ENCODE measurements around the gene STX2.

Gene STX2

GRCh38 chr12:130829391-130830245, 9.4 kb downstream of the STX2 start:
- DNase-seq: no peak

GRCh38 chr12:130828895-130829294, 10.2 kb downstream of the STX2 start:
- DNase-seq: no peak

GRCh38 chr12:130827432-130827831, 11.6 kb downstream of the STX2 start:
- no peak for DNase-seq

DNA sequence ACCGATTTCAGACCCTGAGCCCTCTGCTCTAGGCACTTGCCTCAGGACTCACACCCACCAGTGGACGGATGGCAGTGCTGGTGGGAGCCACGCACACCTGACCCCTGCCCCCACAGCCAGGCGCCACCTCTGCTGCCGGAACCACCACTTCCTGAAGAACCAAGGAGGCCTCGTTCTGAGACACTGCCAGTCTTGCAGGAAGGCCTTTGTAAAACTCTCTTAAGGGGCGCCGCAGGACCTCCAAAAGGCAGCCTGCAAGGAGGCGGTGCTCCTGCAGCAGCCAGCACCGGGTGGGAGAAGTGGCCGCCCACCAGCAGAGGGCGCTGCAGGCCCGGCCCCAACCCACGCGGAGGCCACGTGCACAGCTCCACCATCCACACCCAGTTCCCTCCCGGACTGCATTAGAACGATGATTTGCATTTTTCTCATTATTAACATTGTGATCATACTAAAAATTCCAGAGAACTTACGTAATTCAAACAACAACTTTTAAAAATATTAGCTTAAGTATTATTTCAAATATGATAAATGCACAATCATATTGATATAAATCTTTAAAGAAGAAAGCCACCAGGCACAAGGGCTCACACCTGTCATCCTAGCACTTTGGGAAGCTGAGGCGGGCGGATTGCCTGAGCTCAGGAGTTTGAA, 12.8 kb downstream of the STX2 start:
- no peak for DNase-seq

- no peak for DNase-seq
These were observed 13.3 kb downstream of the STX2 start for GRCh38 chr12:130825771-130826150.

DNA sequence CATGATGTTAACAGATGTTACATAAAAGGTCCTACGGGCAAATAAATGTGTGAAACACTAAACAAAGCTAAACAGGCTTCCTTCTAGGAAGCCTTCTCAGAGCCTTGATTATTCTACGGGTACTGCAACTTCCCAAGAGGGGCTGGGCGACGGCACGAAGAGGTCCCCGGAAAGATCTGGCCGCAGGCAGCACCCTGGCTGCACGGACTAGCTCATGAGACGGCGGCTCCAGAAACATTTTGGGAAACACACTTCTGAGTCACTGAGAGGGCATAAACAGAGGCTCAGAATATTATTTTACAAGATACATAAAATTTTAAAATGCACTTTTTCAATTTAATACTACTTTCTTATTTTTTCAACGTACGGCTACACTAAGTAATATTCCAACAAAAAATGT, 19.4 kb downstream of the STX2 start:
- no peak for DNase-seq

DNA sequence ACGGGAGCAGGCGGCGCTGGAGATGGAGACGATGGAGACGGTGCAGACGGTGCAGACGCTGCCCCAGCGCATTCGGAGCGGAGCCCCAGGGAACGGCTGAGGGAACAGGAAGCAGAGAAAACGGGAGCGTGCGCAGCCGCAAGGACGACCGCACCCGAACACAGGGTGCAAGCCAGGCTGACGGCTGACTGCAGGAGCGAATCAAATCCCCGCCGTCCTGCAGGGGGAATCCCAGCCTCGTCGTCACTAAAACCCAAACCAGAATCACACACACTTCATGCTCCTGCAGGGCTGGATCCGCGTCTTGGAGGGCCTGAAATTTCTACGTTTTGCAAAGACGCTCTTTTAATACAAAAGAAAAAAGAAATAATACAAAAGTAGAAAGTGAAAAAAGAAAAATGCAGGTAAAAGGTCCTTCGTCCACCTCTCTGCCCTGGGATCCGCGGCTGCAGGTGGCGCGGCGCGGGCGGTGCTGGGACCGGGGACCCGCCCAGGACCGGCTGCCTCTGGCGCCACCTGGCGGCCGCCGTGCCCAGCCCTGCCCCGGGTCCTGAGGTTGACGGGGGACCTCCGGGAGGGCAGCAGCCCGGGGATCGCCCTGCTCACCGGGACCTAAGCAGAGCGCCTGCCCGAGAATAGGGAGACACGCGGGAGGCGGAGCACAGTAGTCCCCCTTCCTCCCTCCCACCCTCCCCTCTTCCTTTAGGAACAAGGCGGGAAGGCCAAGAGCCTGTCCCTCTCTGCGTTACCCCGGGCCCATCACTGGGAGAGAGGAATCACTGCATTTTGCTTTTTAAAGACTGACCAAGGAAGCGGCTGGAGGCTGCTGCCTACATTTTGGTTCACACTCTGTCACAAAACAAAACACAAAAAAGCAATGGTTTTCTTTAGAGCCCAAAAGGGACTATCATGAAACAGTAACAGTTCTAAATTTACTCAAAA, 20.1 kb downstream of the STX2 start:
- no peak for DNase-seq

- DNase-seq: no peak
These were observed 20.8 kb downstream of the STX2 start for GRCh38 chr12:130818272-130818634.

- no peak for DNase-seq
These were observed 21.2 kb downstream of the STX2 start for GRCh38 chr12:130817804-130818203.

DNA sequence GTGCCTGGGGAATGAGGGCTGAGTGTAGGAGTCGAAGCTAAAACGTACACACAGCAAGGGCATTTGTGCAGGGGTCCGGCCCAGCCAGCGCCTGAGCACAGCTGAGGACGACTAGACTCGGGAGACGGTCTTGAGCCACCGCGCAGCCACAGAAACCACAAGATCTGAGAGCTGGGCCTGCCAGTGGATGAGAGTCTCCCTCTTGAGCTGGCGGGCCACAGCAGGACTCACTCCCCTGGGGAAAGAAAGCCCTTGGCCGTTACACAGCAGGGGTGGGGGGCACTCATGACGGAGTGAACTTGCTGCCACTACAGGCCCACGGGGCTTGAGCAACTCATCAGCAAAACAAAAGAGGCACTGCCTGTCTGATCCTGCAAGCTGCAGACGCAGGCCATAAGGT, 23.0 kb downstream of the STX2 start:
- no peak for DNase-seq

DNA sequence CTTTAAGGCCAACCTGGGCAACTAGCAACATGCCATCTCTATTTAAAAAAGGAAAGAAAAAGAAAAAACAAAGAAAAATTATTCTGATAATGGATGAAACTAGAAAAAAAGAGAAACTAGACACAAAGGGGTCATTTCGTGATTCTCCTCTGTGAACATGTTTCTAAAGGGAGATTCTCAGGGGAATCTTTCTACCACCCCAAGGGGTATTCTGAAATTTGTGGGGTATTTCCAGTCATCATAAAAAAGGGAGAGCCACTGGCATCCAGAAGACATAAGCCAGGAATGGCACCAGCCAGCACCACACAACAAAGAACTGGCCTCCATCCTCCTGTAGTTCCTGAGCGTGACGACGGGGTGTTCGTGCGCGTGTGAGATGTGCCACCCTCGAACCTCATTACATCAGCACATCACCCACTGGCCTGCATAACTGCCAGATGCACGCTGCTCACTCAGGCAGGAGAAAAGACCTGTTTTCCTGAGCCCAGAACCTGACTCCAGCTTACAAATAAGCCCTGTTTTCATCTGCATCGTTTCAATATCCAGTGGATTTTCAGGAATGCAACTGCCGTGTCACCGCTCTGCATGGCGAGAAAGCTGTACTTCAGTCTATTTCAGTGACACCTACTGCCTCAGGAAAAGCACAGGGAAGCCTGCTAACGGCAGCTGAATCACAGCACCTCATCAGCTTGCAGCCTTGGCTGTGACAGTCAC, 23.9 kb downstream of the STX2 start:
- no peak for DNase-seq

DNA sequence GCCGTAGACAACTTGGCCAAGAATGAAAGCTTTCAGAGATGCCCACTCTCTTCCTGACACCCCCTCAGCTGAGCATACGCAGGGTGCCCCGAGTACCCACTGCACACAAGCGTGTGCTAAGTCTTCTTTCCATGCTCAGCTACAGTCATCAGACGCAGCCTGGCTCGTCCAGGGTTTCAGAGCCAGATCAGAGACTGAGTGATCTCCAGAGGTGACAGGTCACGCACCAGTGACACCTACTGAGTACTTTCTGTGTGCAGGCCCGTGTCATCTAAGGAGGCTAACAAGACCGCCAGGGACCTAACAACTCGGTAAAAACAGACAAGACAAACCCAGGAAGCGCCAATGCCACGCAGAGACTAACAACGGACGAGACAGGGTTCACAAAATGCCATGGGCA, 25.1 kb downstream of the STX2 start:
- no peak for DNase-seq

DNA sequence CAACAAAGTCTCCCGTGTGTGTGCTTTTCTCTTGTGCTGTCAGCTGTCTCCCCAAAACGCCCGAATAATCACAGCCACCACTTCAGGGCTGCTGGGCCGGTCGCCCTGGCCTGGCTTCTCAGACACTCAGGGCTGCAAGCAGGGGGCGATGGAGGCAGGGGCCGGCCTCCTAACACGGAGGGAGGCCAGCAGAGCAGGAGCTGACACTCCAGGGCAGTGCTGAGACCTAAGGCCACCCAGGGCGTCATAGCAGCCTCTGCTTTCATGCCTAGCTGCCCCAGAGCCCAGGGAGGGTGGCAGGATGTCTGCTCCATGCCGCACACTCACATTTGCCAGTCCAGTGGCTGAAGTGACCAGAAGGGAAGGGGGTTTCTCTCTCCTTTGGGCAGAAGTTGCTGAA, 25.6 kb downstream of the STX2 start:
- DNase-seq: no peak

DNA sequence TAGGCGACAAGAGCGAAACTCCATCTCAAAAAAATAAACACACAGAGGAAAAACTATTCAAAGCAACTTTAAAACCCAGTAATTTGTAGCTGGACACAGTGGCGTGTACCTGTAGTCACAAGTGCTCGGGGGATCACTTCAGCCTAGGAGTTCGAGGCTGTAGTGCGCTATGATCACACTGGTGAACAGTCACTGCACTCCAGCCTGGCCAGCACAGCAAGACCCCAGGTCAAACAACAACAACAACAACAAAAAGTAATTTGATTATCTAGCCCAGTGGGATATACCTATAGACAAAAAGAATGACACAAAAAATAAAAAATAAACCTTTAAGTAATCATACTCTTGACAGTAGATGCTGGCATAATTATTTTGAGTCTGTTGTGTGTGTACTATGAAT, 29.3 kb downstream of the STX2 start:
- DNase-seq: no peak

GRCh38 chr12:130807309-130807708, 31.7 kb downstream of the STX2 start:
- DNase-seq: no peak

DNA sequence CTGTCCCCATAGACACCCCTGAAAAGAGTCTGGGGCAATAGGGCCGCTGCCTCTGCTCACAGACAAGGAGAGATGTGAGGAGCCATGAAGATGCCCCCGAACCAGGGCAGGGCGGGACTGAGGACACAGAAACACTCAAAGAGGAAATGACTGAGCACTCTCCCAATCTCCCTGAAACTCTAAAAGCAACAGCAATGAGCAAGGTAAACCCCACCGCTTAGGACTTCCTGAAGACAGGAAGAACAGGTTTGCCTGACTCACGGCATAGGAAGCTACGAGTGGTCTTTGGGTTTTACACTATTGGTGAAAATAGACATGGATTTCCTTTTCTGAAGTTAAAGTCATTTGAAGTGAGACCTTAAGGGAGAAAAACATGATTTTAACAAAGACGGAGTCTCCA, 32.5 kb downstream of the STX2 start:
- DNase-seq: no peak

DNA sequence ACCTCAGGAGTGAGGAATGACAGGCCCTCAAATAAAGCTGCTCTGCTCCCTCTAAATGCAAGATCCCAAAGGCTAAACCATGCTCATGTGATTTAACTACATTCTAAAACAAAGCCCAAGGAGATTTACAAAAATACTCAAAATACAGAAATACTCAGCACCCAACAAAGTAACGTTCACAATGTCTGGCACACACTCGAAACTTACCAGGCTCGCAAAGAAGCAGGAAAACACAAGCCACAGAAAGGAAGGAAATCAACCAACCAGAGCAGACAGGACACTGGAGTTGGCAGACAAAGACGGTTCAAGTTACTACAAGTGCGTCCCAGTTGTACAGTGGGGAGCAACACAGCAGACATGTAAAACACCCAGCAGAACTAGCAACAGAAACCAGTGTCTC, 33.4 kb downstream of the STX2 start:
- DNase-seq: no peak

DNA sequence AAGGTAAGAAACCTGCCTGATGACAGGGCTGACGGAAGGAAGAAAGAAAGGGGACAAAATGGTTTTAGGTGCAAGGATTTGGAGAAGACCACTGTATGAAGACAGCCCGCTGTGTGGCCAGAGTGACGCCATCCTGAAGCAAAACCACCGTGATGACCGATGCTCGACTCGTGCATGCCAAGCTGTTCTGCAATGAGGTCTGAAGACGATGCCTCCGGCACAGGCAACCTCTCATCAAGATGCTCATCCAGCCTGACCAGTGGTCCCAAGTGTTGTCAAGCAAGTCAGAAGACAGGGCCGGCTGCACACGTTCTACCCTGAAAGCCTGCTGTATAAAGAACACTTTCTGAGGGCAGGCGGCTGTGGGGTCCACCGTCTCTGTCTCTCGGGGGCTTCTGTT, 34.8 kb downstream of the STX2 start:
- no peak for DNase-seq

DNA sequence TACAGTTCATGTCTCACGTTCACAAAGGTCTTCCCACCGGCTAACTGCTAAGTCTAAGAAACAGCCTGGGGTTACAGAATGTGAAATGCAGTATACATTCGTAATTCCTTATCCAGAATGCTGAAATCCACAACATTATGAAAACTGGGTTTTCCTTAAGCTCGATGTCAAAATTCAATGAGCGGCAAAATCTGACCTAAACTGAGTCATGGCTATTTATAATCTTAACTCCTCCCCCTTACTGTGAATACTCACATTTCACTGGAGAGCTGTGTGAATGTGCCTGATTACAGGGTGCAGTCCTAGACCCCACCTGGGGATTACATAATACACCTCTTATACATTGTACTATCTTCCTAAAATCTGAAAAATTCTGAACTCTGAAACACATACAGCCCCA, 35.3 kb downstream of the STX2 start:
- DNase-seq: no peak

GRCh38 chr12:130800312-130800711, 38.7 kb downstream of the STX2 start:
- DNase-seq: no peak

GRCh38 chr12:130799051-130799450, 40.0 kb downstream of the STX2 start:
- no peak for DNase-seq

DNA sequence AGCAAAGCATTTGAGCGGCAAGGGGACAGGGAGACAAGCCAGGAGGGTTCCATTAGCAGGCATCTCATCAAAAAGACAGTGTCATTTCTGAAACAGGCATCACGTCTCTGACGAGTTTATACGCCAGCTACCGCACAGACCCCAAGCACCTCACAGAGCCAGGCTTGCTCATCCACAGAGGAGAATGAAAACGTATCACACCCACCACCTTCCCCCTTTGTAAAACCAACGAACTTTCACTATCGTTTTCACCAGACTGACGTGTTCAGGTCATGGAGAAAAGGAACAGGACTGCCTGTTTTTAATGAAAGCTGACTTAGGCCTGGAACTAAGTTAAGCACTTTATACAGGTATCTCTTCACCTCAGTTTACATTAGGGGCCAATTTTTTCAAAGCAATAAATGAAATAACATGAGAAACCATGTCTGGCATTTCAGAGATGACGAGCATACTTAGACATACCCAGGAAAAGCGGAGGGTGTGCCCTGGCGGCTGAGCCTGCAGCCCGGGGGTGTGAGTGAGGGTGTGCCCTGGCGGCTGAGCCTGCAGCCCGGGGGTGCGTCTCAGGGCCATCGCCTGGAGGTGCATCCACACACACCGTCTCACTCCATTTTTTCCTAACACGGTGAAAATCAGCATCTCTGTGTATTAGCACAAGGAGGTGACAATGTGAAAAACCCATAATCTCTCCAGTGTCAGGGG, 41.9 kb downstream of the STX2 start:
- DNase-seq: no peak
